DMS153 treated with DMSO at 0.1 percent for 48 hours (cell line): ENCODE data around the gene VAV2.

Experiments used
- DNase-seq: peaks from one replicate; lab custom pipeline; 2025; ENCODE audit not compliant: unreplicated experiment; lab: John Stamatoyannopoulos, UW

VAV2 gene

DNA sequence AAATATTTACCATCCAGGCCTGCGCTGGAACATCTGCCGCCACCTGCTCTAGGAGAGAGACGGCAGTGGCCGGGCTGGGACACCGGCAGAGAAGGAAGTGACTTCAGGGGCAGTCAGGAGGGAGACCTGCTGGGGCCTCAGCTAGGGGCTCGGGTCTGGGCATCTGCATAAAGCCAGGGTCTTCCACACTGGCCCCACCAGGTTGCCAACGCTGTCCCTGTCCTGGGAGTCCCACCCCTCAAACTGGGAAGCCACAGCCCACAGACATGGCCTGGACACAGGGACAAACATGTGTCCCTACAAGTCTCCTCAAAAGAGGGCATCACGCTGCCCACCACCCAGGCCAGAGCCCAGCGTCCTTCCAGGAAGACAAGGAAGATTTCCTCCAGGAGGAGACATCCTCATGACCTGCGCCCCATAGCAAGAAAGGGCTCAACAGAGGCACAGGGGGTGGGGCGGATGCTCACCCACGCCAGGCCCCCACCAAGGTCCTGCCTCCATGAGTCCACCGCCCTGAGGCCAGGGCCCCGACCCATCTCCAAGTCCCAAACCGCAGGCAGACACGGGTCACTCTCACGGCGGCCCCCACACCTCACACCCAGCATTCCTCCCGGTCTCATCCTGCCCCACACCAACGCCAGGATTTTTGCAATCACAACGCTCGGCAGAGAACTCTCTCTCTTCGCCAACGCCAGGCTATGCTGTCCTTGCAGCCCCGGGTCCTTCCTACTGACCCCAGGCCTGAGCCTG lies 9.0 kb downstream of the VAV2 start:
- DNase-seq = no peak

DNA sequence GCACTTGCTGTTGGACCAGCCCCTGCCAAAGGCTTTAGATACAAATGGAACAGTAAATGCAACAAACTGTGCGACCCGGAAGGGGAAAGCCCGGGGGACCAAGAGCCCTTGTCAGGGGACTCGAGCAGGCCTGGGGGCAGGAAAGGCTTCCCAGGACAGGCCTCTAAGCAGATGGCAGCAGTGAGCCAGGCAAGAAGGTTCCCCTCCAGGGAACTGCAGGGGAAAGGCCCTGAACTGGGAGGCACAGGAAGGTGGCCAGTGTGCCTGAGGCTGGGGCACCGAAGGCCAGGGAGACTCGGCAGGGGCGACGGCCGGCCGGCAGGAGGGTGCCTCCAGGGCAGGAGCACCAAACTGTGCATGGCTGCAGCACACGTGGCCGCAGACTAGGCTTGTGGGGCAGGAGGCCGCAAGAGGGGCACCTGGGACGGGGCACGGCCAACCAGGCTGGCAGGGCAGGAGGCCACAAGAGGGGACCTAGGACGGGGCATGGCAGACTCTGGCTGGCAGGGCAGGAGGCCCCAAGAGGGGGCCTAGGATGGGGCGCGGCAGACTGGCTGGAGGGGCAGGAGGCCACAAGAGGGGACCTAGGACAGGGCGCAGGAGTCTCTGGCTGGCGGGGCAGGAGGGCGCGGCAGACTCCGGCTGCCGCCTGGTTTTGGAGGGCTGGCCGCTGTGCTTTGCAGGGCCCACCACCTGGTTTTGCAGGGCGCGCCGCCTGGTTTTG lies 10.0 kb downstream of the VAV2 start:
- no peak for DNase-seq

DNA sequence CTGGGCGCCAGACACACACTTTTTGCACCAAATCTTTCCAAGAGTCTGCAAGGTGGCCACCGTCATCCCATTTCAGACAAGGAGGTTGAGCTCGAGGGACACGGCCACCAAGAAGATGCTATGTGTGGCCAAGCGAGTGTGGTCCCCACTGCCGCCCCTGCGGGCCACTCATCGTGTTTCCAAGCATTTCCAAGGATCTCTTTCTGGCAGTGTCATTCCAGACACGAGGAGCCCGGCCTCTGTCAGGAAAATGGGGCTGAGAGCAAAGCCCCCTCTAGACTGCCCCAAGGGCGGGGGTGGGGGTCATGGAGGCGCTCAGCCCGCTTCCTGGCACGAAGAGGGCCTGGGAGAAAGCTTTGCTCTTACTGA lies 10.6 kb downstream of the VAV2 start:
- no peak for DNase-seq

DNA sequence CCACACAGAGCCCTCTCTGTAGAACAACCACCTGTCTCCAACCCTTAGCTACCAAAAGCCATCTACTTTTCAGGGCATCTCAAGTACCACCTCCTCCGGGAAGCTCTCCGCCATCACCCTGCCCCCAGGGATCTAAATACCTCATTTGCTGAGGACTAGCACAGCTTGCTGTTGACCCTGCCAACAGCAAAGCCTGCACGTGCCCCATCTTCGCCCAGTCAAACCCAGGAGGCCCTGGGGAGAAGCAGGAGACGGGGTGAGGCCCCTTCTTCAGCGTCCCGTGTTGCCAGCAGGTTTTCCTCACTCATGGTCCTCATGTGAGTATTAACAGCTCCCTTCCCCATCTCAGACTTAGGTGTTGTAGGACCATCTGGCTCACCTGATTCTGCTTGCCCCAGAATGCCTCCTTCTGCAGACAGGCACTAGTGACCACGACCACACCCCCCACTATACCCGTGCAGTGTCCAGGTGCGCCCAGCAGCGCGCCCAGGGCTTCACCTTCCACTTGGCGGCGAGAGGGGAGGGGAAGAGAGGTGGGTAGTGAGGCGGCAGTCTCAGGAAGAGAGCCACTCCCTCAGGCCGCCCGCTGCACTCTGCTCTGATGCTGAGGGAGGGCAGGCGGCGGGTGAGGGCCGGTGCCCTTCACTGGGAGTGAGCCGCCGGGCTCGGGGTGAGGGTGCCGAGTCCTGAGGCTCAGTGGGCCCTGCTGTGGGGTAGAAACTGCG lies 11.1 kb downstream of the VAV2 start:
- DNase-seq = no peak

DNA sequence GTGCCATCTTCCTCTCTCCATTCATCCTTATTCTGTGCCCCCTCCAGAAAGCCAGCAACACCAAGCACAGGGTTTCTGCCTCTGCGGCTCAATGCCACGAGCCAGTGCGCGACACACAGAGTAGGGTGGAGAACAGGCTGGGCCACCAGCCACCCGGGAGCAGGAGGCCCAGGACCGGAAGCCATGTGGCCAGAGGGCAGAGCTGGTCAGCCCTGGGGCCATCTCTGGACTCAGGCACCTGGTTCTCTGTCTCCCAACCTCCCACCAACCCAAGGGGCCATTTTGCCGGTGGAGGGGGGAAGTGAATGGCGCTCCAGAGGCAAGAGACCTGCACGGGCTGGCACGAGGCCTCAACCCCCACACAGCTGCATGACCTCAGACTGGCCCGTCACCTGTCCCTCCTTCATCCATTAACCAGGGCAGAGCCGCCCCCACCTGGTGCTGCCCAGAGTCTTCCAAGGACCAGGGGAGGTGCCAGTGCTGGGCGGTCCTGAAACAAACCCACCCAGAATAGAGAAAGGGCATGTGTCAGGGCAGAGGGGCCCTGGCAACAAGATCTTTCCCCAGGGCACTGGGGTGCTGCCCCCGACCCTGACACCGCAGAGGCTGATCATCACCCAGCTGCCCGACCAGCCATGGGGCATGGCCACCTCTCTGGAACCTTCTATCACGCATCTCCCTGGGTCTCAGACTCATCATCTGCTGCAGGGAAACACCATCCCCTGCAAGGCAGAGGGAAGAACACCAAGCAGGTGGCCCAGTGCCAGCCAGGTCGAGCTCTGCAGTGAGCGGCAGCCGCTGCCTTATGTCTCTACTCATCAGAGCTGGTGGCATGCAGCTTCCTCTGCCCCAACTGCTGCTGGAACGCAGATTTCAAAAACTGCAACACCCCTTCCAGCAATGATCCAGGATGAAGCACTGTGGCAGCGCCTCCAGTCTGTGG lies 11.9 kb downstream of the VAV2 start:
- no peak for DNase-seq

DNA sequence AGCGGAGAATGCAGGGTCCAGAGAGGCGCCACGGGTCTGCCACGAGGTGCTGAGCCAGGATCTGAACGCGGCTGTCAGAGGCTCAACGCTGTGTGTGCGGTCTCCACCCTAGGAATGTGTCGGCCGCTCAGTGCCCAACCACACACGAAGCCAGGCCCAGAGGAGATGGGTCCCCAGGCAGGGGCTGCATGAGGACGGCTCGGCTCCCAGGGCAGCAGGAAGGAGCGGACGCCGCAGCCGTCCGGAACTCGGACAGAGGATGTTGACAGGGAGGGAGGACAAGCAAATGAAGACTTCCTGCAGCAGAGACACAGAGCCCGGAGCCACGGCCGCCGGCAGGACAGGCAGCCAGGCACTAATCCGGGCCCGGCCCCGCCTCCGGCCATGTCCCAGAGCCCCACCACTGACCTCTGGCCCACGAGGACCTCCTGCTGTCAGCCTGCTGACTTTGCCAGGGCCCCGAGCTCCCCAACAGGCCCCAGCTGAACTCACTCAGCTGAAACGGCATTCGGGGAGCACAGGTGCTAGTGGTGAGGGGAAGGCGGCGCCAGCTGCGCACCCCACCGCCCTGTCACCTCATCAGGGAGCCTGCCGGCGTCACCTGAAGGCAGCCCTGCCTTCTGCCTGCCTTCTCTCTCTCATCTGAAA lies 12.7 kb downstream of the VAV2 start:
- DNase-seq = no peak

DNA sequence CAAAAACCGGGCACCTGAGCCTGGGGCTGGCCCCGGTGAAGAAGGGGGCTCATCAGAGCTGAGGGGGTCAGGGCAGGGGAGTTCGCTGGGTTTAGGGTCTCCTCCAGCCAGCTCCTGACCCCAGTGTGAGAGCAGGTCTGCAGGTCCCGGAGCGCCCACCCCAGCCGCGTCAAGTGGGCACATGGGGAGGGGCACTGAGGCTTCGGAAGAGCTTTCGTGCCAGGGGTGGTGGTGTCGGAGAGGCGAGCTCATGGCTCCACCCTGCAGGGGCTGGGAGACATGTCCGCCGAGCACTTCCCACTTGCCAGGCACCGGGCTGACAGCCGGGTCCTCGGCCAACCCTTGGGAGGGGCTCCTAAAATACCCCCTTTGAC lies 13.2 kb downstream of the VAV2 start:
- DNase-seq = no peak

DNA sequence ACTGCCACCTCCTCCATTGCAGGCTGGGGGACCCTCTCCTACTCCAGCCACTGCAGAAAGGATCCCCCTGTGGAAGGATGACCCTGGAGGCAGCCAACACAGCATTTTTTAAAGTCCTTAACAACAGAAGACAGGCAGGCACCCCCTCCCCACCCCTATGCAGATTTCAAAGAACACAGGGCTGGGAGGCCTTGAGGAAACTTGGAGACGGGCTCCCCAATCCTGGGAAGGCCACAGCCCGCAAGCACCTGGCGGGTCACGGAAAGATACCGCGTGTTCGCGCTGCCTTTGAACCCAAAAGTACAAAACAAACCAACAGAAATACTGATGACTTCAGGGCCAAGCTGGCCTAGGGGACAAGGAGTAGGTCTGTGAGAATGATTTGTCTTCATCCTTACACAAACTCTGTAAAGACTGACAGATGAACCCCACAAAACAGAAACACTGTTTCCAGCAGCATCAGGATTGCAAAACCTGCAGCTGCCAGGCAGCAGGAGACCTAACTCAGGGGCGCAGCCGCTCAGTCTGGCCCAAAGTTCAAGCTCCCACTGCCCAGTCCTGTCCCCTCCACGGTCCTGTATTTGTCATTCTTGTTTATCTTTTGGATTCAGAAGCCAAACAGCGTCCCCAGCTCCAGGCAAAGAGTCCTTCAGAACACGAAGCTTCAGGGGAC lies 13.8 kb downstream of the VAV2 start:
- no peak for DNase-seq

DNA sequence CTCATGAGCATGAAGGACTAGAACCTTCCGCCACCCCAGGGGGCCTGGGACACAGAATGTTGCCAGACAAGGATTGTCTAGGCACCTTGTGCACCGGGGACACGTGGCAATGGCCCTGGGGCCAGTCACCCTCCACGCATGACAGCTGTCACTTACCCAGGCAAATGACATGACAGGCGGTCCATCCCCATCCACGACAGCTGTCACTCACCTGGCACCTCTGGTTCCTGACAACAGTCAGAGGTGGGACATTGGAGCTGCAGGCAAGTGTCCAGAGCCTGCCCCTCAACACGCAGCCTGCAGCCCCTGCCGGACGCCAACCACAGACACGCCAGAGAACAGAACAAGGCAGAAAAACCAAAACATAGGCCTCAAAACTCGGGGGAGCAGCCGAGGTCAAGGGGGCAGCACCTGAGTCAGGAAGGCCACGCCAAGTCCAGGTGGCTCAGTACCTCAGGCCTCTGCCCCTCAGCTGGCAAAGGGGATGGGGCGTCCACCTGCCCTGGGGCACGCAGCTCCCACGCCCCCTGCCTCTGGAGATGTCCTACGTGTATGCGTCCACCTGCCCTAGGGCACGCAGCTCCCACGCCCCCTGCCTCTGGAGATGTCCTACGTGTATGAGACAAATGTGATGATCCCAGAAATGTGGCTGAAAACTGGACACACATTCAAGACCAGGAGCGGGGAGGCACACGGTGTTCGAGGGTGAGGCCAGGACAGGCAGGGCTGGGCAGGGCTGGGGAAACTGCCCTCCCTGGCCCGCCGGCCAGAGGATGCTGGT lies 14.5 kb downstream of the VAV2 start:
- DNase-seq = no peak

DNA sequence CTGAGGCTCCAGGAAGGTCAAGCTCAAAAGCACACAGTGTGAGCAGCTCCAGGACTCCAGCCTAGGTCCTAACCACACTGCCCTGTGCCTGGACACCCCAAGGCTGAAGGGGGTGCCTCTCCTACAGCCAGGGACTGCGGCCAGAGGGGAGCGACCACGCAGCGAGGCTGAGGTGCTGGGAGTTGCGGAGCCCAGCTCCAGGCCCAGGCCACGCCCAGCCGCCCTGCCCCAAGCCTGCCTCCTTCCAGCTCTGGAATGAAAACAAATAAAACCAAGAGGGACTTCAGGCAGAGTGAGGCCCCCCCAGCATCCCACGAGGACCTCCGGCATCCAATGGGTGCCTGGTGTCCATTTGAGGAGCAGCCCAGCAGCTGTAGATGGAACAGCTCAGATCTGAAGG lies 15.2 kb downstream of the VAV2 start:
- no peak for DNase-seq

DNA sequence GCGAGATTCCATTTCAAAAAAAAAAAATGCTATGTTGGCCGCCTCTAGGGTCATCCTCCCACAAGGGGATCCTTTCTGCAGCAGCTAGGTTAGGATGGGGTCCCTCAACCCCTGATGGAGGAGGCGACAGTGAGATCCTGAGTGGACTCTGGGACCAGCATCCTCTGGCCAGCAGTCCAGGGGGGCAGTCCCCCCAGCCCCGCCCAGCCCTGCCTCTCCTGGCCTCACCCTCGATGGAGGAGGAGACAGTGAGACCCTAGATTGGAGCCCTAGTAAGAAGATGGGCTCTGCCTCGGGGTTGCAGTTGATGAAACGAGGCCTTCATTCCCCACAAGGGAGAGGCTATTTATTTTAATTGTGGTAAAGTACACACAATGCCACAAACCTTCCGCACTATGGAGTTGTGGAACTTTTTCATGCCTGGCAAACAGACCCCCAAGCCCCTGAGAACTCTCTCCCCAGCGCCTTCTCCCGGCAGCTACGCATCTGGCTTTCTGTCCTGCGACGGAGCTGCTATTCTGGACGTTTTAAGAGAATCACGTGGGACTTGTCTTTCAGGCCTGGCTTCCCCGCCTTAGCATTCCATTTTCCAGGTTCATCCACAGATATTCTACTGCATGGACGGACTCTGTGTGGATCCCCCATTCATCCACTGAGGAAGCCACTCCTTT lies 15.8 kb downstream of the VAV2 start:
- no peak for DNase-seq

DNA sequence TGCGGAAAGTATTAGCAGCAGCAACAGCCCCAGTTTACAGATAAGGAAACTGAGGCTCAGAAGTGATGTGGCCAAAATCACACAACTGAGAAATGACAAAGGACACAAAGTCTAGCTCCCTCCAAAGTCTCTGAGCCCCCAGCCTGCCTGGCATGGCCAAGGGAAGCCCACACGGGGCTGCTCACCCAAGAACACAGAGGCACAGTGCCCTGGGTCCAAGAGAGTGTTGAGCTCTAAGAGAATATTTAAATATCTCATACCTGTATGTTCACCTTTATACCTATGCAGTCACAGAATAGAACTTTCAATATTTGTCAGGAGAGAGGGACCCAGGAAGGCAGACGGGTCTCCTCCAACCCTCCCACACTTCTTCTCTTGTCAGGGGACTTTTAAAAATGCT lies 16.6 kb downstream of the VAV2 start:
- no peak for DNase-seq

DNA sequence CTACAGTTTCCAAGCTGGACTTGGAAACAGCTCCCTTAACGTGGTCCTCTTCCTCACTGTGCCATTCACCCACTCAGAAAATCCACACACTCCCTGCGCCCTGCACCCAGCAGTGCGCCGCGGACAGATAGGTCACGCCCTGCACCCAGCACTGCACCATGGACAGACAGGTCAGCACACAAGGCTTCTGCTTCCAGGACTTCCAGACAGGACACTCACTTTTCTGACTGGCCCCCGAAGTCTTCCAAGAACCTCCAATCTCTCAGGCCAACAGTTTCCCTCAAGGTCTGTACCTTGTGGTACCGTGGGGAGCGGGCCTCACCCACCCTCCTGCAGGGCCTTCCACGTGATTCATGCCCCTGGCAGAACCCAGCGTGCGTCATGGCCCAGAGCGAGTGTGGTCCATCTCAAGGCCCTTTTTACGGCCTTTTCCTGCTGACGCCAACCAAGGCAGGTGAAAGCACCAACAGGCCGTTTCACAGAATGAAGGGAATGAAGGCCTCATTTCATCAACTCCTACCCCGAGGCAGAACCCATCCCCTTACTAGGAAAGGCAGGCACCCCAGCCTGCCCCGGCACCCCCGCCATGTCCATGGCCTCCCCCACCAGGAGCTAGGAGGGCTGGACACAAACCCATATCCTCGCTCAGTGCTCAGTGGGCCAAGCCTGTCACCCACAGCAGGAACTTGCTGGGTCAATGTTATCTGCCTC lies 17.3 kb downstream of the VAV2 start:
- no peak for DNase-seq

DNA sequence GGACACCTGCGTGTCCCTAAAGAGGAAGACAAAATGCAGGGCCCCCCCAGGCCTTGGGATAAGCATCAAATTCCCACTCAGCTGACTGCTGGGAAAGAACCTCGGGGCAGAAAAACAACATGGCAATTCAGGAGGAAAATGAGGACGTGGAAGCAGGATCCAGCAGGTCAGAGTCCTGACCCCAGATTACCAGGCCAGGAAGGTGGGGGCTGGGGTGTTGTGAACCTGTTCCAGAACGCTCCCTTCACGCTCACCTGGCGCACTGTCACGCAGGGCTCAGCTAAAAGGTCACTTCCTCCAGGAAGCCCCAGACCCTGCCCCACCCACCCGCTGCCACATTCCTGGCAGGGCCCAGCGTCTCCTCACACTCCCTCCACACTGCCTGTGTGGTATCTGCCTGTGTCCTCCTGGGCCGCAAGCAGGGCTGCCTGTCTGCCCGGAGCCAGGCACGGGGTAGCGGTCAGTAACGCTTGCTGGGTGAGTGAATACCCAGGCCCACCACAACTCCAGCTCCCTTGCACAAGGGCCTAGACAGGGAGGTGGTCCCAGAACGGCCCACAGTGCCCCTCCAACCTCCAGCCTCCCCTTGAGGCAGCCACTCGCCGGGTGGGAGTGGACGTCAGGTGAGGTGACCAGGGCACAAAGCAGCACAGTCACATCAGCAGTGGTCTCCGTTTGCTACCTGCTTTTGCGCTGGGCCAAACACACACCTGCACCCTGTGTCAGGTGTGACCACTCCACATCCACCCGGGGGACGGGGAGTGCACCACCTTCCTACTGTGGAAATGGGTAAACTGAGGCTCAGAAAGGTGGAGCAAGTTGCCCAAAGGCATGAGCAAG lies 18.1 kb downstream of the VAV2 start:
- no peak for DNase-seq

DNA sequence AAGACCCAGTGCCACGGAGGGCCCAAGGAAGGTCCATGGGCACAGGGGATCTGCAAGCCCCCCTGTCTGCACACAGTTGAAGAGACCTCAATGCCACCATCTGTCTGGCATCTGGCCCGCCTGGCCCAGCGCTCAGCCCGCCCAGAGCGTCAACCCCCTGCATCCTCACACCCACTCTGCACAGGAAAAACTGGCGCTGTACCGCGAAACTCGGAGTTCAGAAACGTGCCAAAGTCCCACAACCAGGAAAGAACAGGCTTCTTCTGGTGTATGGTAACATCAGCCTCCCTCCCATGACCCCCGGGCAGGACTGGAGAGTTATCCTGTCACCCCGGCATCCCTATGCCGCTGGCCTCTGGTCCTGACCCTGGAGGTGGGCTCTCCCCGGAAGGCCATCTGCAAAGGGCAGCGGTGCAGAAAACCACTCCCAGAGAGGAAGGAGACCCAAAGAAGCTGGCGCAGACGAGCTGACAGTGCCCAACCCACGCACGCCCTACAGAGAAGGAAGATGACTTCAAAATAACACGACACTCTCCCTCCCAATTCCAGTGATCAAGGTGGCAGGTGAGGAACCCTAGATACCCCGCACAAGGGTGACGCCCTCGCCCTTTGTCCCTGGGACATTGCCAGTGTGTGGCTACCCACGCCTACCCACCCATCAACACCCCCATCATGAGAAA lies 18.9 kb downstream of the VAV2 start:
- no peak for DNase-seq
